8988T (cell line): ENCODE results near the gene CDK11A.
"Not testable (repeated sequence)": the region's sequence is repeated elsewhere in the genome, so short reads cannot be mapped to it uniquely, and the experiment has no call there.

Experiments
- DNase-seq: peaks from one replicate; pipeline ENCODE4 v3.0.0; 2011

The CDK11A gene

GRCh38 chr1:1721201-1721600, 3.0 kb downstream of the CDK11A start:
- no peak for DNase-seq

- DNase-seq = not testable (repeated sequence)
Measured at GRCh38 chr1:1715109-1715883, 8.9 kb downstream of the CDK11A start.

GRCh38 chr1:1707897-1708296, 16.3 kb downstream of the CDK11A start:
- DNase-seq = not testable (repeated sequence)

- not testable (repeated sequence) for DNase-seq
Measured at GRCh38 chr1:1707241-1707640, 16.9 kb downstream of the CDK11A start.

- DNase-seq = not testable (repeated sequence)
Measured at GRCh38 chr1:1705623-1706022, 18.5 kb downstream of the CDK11A start.

- DNase-seq = not testable (repeated sequence)
Measured at GRCh38 chr1:1704284-1704957, 19.7 kb downstream of the CDK11A start.

- peak; percentile 2 for DNase-seq
Measured at GRCh38 chr1:1703796-1704195, 20.4 kb downstream of the CDK11A start.

GRCh38 chr1:1702506-1702905, 21.7 kb downstream of the CDK11A start:
- DNase-seq = not testable (repeated sequence)

- DNase-seq = not testable (repeated sequence)
Measured at GRCh38 chr1:1700557-1700956, 23.6 kb downstream of the CDK11A start.

- DNase-seq = not testable (repeated sequence)
Measured at GRCh38 chr1:1700067-1700466, 24.1 kb downstream of the CDK11A start.

GRCh38 chr1:1699061-1699460, 25.1 kb downstream of the CDK11A start:
- not testable (repeated sequence) for DNase-seq

GRCh38 chr1:1697358-1698183, 26.6 kb downstream of the CDK11A start:
- not testable (repeated sequence) for DNase-seq

- not testable (repeated sequence) for DNase-seq
Measured at GRCh38 chr1:1696431-1697357, 27.5 kb downstream of the CDK11A start.

GRCh38 chr1:1692714-1693647, 31.2 kb downstream of the CDK11A start, which contains the start of gene SLC35E2B:
Gene SLC35E2B, minus strand, starts transcription at chr1:1692795. Its CDS starts 16,096 bp downstream, at chr1:1676699.
- DNase-seq = peak; percentile 3

- not testable (repeated sequence) for DNase-seq
Measured at GRCh38 chr1:1692324-1692713, 31.8 kb downstream of the CDK11A start.

GRCh38 chr1:1691443-1691842, 32.7 kb downstream of the CDK11A start:
- not testable (repeated sequence) for DNase-seq

GRCh38 chr1:1689526-1689925, 34.6 kb downstream of the CDK11A start:
- DNase-seq = not testable (repeated sequence)

GRCh38 chr1:1687846-1688245, 36.3 kb downstream of the CDK11A start:
- DNase-seq = no peak

- no peak for DNase-seq
Measured at GRCh38 chr1:1684031-1684681, 40.0 kb downstream of the CDK11A start.
